GM23338 (cell line): ENCODE data around the gene GUCA1A. TPM values are rescaled to one million over a fixed set of nuclear protein-coding genes. Genes with fewer than 3 reads are reported as not detected.

ENCODE experiments used
- ATAC-seq: fragments of 200-7000 bp; cut with Tn5 transposase; 3 replicates; pipeline ENCODE4 v1.9.1; 2020
- DNase-seq: peaks from one replicate; pipeline ENCODE4 v3.0.0-alpha.2; 2015; ENCODE audit warnings: low spot score
- H2AFZ ChIP-seq: fragments of 200-600 bp; sonication (generic); 2 replicates; pipeline ENCODE4 v1.8.0; 2016; ENCODE audit warnings: antibody characterized with exemption, mild to moderate bottlenecking, moderate library complexity
- H3F3A ChIP-seq: fragments of 200-600 bp; sonication (generic); replicated peaks from 2 replicates; pipeline ENCODE4 v1.8.0; 2017; ENCODE audit warnings: antibody characterized with exemption, mixed run types, low read depth
- H3K27ac ChIP-seq: fragments of 200-600 bp; sonication (generic); 2 replicates; pipeline ENCODE4 v1.6.1; 2016; ENCODE audit warnings: low read depth
- H3K27me3 ChIP-seq: fragments of 200-600 bp; sonication (generic); 2 replicates; pipeline ENCODE4 v1.8.0; 2016; ENCODE audit warnings: mild to moderate bottlenecking, mixed run types, moderate library complexity; ENCODE audit not compliant: insufficient read depth
- H3K36me3 ChIP-seq: fragments of 200-600 bp; sonication (generic); 2 replicates; pipeline ENCODE4 v1.8.0; 2016; ENCODE audit warnings: mild to moderate bottlenecking; ENCODE audit not compliant: insufficient read depth
- H3K4me1 ChIP-seq: fragments of 200-600 bp; sonication (generic); 2 replicates; pipeline ENCODE4 v1.8.0; 2016; ENCODE audit warnings: mild to moderate bottlenecking, moderate library complexity; ENCODE audit not compliant: insufficient read depth
- H3K4me2 ChIP-seq: fragments of 200-600 bp; sonication (generic); 2 replicates; pipeline ENCODE4 v1.7.1; 2017; ENCODE audit warnings: mixed run types
- H3K4me3 ChIP-seq: fragments of 200-600 bp; sonication (generic); 2 replicates; pipeline ENCODE4 v1.6.1; 2016; ENCODE audit warnings: mixed run types
- H3K79me2 ChIP-seq: fragments of 200-600 bp; sonication (generic); replicated peaks from 2 replicates; pipeline ENCODE4 v1.8.0; 2017; ENCODE audit warnings: mild to moderate bottlenecking; ENCODE audit not compliant: insufficient read depth
- H3K9me2 ChIP-seq: fragments of 200-600 bp; sonication (generic); 2 replicates; pipeline ENCODE4 v1.8.0; 2017; ENCODE audit not compliant: insufficient read depth
- H4K20me1 ChIP-seq: fragments of 200-600 bp; sonication (generic); replicated peaks from 2 replicates; pipeline ENCODE4 v1.8.0; 2017; ENCODE audit warnings: mild to moderate bottlenecking; ENCODE audit not compliant: insufficient read depth
- H3K27ac Mint-ChIP-seq: 2 replicates; pipeline ENCODE4 v1.8.0; 2020; ENCODE audit warnings: inconsistent platforms, mild to moderate bottlenecking, moderate library complexity, mixed read lengths
- H3K27me3 Mint-ChIP-seq: 3 replicates; pipeline ENCODE4 v1.8.0; 2022; ENCODE audit warnings: low read depth, mild to moderate bottlenecking, moderate library complexity, mixed read lengths, inconsistent platforms; ENCODE audit not compliant: insufficient read depth, poor library complexity
- H3K36me3 Mint-ChIP-seq: 3 replicates; pipeline ENCODE4 v1.8.0; 2021; ENCODE audit warnings: low read depth, mild to moderate bottlenecking, inconsistent platforms, moderate library complexity, mixed read lengths
- H3K4me1 Mint-ChIP-seq: 3 replicates; pipeline ENCODE4 v1.8.0; 2020; ENCODE audit warnings: mild to moderate bottlenecking, inconsistent platforms, mixed read lengths
- H3K4me3 Mint-ChIP-seq: 3 replicates; pipeline ENCODE4 v1.8.0; 2021; ENCODE audit warnings: moderate library complexity, mild to moderate bottlenecking, inconsistent platforms, mixed read lengths
- H3K9me3 Mint-ChIP-seq: 3 replicates; pipeline ENCODE4 v1.8.0; 2020; ENCODE audit warnings: moderate library complexity, mild to moderate bottlenecking, inconsistent platforms, mixed read lengths
- EZH2 ChIP-seq: fragments of 200-600 bp; sonication (generic); IDR thresholded peaks from one replicate; pipeline ENCODE4 v1.8.0; 2017; ENCODE audit warnings: antibody characterized with exemption, mild to moderate bottlenecking, low read depth; ENCODE audit not compliant: unreplicated experiment
- EZH2phosphoT487 ChIP-seq: fragments of 200-600 bp; sonication (generic); IDR thresholded peaks from one replicate; pipeline ENCODE4 v1.8.1; 2018; ENCODE audit warnings: antibody characterized with exemption; ENCODE audit not compliant: unreplicated experiment
- NANOG ChIP-seq: IDR thresholded peaks from 2 replicates; pipeline ENCODE4 v1.6.1; 2016; ENCODE audit warnings: antibody characterized with exemption, borderline replicate concordance
- POLR2AphosphoS5 ChIP-seq: IDR thresholded peaks from 2 replicates; pipeline ENCODE4 v1.6.1; 2016; ENCODE audit warnings: antibody characterized with exemption, low read depth
- ZNF114 ChIP-seq: fragments of 250-450 bp; sonication (Bioruptor Pico); IDR thresholded peaks from 2 replicates; pipeline ENCODE4 v1.5.0; 2020; ENCODE audit warnings: mild to moderate bottlenecking, moderate library complexity
- ZNF331 ChIP-seq: fragments of 250-450 bp; sonication (Bioruptor Pico); IDR thresholded peaks from 2 replicates; pipeline ENCODE4 v1.5.0; 2020; ENCODE audit warnings: low read depth, mild to moderate bottlenecking, moderate library complexity
- polyA plus RNA-seq: library from polyadenylated mRNA; unstranded; fragments of >200 nt; fragmentation: Nextera tagmentation; extraction: Ambion mirVana; gene quantifications from 2 replicates; pipeline ENCODE4 v1.2.1, GENCODE V29; 2016
- total RNA-seq: library from RNA; depleted of rRNA; stranded (reverse); fragments of >200 nt; shearing (Covaris generic); gene quantifications from 2 replicates; pipeline ENCODE4 v1.2.3, GENCODE V29; 2014
- TF ChIP-seq, protein P1 (sequence below), 2 experiments: fragments of 200-600 bp in 1 of 2; sonication (generic) in 1 of 2; conservative IDR thresholded peaks; 2 replicates each; pipeline versions ENCODE4 v1.5.1 to v1.6.1; 2016 to 2017; ENCODE audit warnings: antibody characterized with exemption in 2 of 2, low read depth in 2 of 2, mild to moderate bottlenecking in 2 of 2, moderate library complexity in 1 of 2
- TF ChIP-seq, protein P2 (sequence below): fragments of 250-450 bp; sonication (Bioruptor Pico); IDR thresholded peaks from 2 replicates; pipeline ENCODE4 v1.5.0; 2020; ENCODE audit warnings: mild to moderate bottlenecking, moderate library complexity

Gene GUCA1A
- total and polyA plus RNA-seq, 2 experiments from 2014 or later: 5.2 to 10.6 TPM

DNA sequence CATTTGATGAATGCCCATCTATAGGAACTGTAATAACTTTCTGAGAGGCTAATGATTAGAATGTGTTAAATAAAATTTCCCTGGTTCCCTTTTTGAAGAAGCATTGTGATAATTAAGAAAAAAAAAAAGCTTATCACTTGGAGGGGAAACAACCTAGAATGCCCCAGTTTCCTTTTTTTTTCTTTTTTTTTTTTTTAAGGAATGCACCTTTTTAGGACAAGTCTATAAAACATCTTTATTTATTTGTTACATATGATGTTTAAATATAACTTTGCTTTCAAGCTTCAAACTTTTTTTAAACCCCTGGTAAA, 51.8 kb downstream of the GUCA1A start:
- Mint-ChIP-seq H3K27ac (peak overlapping the region; percentile 89), H3K27me3 (no peaks in the 10 kb centered on the region), H3K4me3 (no peak overlapping the region), H3K4me1 (peaks cover 9% of the 10 kb centered on the region; the same call in 2 of the 3 replicates), H3K36me3 (peaks cover 24% of the 10 kb centered on the region), H3K9me3 (no peaks in the 10 kb centered on the region)
- Histone ChIP-seq H3K79me2 (no peaks in the 10 kb centered on the region), H3K27me3 (no peaks in the 10 kb centered on the region), H3K4me1 (no peaks in the 10 kb centered on the region), H3K4me3 (no peak overlapping the region), H3F3A (peaks cover 10% of the 10 kb centered on the region; the same call in 1 of the 2 replicates), H4K20me1 (no peaks in the 10 kb centered on the region), H3K36me3 (no peaks in the 10 kb centered on the region), H3K9me2 (no peaks in the 10 kb centered on the region), H2AFZ (no peak overlapping the region), H3K27ac (peak overlapping the region; percentile 21; the same call in 1 of the 2 replicates), H3K4me2 (no peak overlapping the region)
- ATAC-seq (no peak), DNase-seq (no peak)
- TF ChIP-seq NANOG (no peak), ZNF331 (CRISPR knock-in tag) (no peak), EZH2 (no peak), ZNF114 (CRISPR knock-in tag) (no peak)
- TF ChIP-seq, protein P1, sequence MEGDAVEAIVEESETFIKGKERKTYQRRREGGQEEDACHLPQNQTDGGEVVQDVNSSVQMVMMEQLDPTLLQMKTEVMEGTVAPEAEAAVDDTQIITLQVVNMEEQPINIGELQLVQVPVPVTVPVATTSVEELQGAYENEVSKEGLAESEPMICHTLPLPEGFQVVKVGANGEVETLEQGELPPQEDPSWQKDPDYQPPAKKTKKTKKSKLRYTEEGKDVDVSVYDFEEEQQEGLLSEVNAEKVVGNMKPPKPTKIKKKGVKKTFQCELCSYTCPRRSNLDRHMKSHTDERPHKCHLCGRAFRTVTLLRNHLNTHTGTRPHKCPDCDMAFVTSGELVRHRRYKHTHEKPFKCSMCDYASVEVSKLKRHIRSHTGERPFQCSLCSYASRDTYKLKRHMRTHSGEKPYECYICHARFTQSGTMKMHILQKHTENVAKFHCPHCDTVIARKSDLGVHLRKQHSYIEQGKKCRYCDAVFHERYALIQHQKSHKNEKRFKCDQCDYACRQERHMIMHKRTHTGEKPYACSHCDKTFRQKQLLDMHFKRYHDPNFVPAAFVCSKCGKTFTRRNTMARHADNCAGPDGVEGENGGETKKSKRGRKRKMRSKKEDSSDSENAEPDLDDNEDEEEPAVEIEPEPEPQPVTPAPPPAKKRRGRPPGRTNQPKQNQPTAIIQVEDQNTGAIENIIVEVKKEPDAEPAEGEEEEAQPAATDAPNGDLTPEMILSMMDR (conservative IDR thresholded peaks at IDR 0.05; ENCODE audit: low read depth in 2 of 2): no peak

DNA sequence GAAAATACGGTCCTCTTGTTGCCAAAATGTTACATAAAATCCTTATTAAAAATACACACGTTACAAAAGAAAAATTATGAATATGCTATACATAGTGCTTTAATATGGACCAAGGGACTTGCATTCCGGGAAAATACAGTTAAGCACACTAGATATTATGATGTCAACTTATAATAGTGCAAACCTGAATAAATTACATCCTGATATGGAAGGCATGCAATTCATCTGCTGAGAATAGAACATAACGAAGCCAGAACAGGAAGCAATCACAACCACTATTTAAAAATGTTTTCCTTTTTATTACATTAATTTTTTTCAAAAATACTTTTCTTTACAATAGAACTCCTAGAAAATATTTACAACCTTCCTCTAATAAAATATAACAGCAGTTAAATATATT, 52.3 kb downstream of the GUCA1A start:
- H3K27ac ChIP-seq: no peak overlapping the region
- ATAC-seq (no peak), DNase-seq (no peak)
- peaks cover 26% of the 10 kb centered on the region for H3K36me3 Mint-ChIP-seq
- no peaks in the 10 kb centered on the region for H3K79me2 ChIP-seq
- peaks cover 9% of the 10 kb centered on the region; the same call in 2 of the 3 replicates for H3K4me1 Mint-ChIP-seq
- H3K36me3 ChIP-seq: no peaks in the 10 kb centered on the region
- no peaks in the 10 kb centered on the region for H3K4me1 ChIP-seq
- no peak overlapping the region for H3K4me2 ChIP-seq
- no peak for TF ChIP-seq EZH2phosphoT487
- TF ChIP-seq, protein P2, sequence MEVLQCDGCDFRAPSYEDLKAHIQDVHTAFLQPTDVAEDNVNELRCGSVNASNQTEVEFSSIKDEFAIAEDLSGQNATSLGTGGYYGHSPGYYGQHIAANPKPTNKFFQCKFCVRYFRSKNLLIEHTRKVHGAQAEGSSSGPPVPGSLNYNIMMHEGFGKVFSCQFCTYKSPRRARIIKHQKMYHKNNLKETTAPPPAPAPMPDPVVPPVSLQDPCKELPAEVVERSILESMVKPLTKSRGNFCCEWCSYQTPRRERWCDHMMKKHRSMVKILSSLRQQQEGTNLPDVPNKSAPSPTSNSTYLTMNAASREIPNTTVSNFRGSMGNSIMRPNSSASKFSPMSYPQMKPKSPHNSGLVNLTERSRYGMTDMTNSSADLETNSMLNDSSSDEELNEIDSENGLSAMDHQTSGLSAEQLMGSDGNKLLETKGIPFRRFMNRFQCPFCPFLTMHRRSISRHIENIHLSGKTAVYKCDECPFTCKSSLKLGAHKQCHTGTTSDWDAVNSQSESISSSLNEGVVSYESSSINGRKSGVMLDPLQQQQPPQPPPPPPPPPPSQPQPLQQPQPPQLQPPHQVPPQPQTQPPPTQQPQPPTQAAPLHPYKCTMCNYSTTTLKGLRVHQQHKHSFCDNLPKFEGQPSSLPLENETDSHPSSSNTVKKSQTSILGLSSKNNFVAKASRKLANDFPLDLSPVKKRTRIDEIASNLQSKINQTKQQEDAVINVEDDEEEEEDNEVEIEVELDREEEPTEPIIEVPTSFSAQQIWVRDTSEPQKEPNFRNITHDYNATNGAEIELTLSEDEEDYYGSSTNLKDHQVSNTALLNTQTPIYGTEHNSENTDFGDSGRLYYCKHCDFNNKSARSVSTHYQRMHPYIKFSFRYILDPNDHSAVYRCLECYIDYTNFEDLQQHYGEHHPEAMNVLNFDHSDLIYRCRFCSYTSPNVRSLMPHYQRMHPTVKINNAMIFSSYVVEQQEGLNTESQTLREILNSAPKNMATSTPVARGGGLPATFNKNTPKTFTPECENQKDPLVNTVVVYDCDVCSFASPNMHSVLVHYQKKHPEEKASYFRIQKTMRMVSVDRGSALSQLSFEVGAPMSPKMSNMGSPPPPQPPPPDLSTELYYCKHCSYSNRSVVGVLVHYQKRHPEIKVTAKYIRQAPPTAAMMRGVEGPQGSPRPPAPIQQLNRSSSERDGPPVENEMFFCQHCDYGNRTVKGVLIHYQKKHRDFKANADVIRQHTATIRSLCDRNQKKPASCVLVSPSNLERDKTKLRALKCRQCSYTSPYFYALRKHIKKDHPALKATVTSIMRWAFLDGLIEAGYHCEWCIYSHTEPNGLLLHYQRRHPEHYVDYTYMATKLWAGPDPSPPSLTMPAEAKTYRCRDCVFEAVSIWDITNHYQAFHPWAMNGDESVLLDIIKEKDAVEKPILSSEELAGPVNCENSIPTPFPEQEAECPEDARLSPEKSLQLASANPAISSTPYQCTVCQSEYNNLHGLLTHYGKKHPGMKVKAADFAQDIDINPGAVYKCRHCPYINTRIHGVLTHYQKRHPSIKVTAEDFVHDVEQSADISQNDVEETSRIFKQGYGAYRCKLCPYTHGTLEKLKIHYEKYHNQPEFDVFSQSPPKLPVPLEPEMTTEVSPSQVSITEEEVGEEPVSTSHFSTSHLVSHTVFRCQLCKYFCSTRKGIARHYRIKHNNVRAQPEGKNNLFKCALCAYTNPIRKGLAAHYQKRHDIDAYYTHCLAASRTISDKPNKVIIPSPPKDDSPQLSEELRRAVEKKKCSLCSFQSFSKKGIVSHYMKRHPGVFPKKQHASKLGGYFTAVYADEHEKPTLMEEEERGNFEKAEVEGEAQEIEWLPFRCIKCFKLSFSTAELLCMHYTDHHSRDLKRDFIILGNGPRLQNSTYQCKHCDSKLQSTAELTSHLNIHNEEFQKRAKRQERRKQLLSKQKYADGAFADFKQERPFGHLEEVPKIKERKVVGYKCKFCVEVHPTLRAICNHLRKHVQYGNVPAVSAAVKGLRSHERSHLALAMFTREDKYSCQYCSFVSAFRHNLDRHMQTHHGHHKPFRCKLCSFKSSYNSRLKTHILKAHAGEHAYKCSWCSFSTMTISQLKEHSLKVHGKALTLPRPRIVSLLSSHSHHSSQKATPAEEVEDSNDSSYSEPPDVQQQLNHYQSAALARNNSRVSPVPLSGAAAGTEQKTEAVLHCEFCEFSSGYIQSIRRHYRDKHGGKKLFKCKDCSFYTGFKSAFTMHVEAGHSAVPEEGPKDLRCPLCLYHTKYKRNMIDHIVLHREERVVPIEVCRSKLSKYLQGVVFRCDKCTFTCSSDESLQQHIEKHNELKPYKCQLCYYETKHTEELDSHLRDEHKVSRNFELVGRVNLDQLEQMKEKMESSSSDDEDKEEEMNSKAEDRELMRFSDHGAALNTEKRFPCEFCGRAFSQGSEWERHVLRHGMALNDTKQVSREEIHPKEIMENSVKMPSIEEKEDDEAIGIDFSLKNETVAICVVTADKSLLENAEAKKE (CRISPR knock-in tag): no peak
- no peak for TF ChIP-seq EZH2
- TF ChIP-seq POLR2AphosphoS5: no peak
- no peak overlapping the region for H3K4me3 Mint-ChIP-seq
- no peaks in the 10 kb centered on the region for H3K27me3 ChIP-seq
- no peaks in the 10 kb centered on the region for H3K9me3 Mint-ChIP-seq
- H3K9me2 ChIP-seq: no peaks in the 10 kb centered on the region
- H3K4me3 ChIP-seq: no peak overlapping the region
- no peaks in the 10 kb centered on the region for H3K27me3 Mint-ChIP-seq
- peaks cover 10% of the 10 kb centered on the region; the same call in 1 of the 2 replicates for H3F3A ChIP-seq
- no peak overlapping the region for H2AFZ ChIP-seq
- H4K20me1 ChIP-seq: no peaks in the 10 kb centered on the region
- no peak overlapping the region for H3K27ac Mint-ChIP-seq
